HepG2 (cell line): ENCODE data around the gene IL17RA.

Experiments
- CTCF ChIP-seq: sonication (generic); formaldehyde crosslinking; IDR thresholded peaks from 2 replicates; pipeline ENCODE4 v1.5.0; 2020; ENCODE audit warnings: mild to moderate bottlenecking, missing genetic modification reagents, moderate library complexity
- FIP1L1 ChIP-seq: fragments of 200-400 bp; formaldehyde crosslinking; IDR thresholded peaks from 2 replicates; pipeline ENCODE4 v1.6.1; 2018; ENCODE audit warnings: low read depth, mild to moderate bottlenecking, low read length, moderate library complexity, borderline replicate concordance; ENCODE audit not compliant: insufficient read depth
- GFI1 ChIP-seq: sonication (generic); formaldehyde crosslinking; IDR thresholded peaks from 2 replicates; pipeline ENCODE4 v1.5.0; 2020; ENCODE audit warnings: missing genetic modification reagents, mild to moderate bottlenecking, borderline replicate concordance
- HNRNPH1 ChIP-seq: fragments of 200-400 bp; formaldehyde crosslinking; optimal IDR thresholded peaks from 2 replicates; pipeline ENCODE3; 2017; ENCODE audit warnings: mild to moderate bottlenecking, low read depth, low read length
- JUN ChIP-seq: sonication (generic); formaldehyde crosslinking; IDR thresholded peaks from 2 replicates; pipeline ENCODE4 v1.4.0; 2020; ENCODE audit warnings: mild to moderate bottlenecking, missing genetic modification reagents
- KAT8 ChIP-seq: IDR thresholded peaks from 2 replicates; pipeline ENCODE4 v1.6.1; 2016; ENCODE audit warnings: missing genetic modification reagents, missing compliant biosample characterization
- MAF1 ChIP-seq: sonication (generic); formaldehyde crosslinking; IDR thresholded peaks from 2 replicates; pipeline ENCODE4 v1.5.0; 2020; ENCODE audit warnings: missing genetic modification reagents, borderline replicate concordance
- NFKBIZ ChIP-seq: IDR thresholded peaks from 2 replicates; pipeline ENCODE4 v1.6.1; 2018; ENCODE audit warnings: missing genetic modification reagents, missing compliant biosample characterization
- TCF7 ChIP-seq: sonication (generic); IDR thresholded peaks from 2 replicates; pipeline ENCODE4 v1.6.1; 2016; ENCODE audit warnings: antibody characterized with exemption, low read depth
- ZNF274 ChIP-seq: sonication (generic); formaldehyde crosslinking; IDR thresholded peaks from 2 replicates; pipeline ENCODE4 v1.5.1; 2020; ENCODE audit warnings: mild to moderate bottlenecking, missing genetic modification reagents
- ZSCAN9 ChIP-seq: IDR thresholded peaks from 2 replicates; pipeline ENCODE4 v1.6.1; 2016; ENCODE audit warnings: borderline replicate concordance

- TF ChIP-seq NFKBIZ (no peak), GFI1 (CRISPR knock-in tag) (no peak), KAT8 (CRISPR knock-in tag) (no peak), JUN (CRISPR knock-in tag) (no peak), CTCF (CRISPR knock-in tag) (no peak), FIP1L1 (no peak), ZSCAN9 (CRISPR knock-in tag) (no peak), TCF7 (no peak), HNRNPH1 (no peak), ZNF274 (no peak), MAF1 (CRISPR knock-in tag) (no peak)
Observed at GRCh38 chr22:17101475-17102296, 16.9 kb downstream of the IL17RA start.
